ENCODE data around the gene ILK.

Gene ILK

GRCh38 chr11:6607190-6607795 is 3.7 kb downstream of the ILK start:
- DNase-seq: no peak

- DNase-seq: no peak
Measured at GRCh38 chr11:6608011-6608410, 4.4 kb downstream of the ILK start.

GRCh38 chr11:6608726-6609501 is 5.3 kb downstream of the ILK start:
- no peak for DNase-seq

- no peak for DNase-seq
Measured at GRCh38 chr11:6609502-6610015, 6.0 kb downstream of the ILK start.

- DNase-seq: no peak
Measured at GRCh38 chr11:6610591-6610990, 7.0 kb downstream of the ILK start.

- no peak for DNase-seq
Measured at GRCh38 chr11:6611092-6611962, 7.8 kb downstream of the ILK start.

- no peak for DNase-seq
Measured at GRCh38 chr11:6611963-6612212, 8.3 kb downstream of the ILK start.

GRCh38 chr11:6612213-6613041 is 8.9 kb downstream of the ILK start, which contains the start of gene TAF10:
Gene TAF10, minus strand, starts transcription at chr11:6612216. Its CDS starts 27 bp downstream, at chr11:6612189.
- peak; percentile 76 to 95 for DNase-seq

GRCh38 chr11:6613496-6613895 is 9.9 kb downstream of the ILK start:
- DNase-seq: no peak

GRCh38 chr11:6614446-6614845 is 10.9 kb downstream of the ILK start:
- no peak for DNase-seq

GRCh38 chr11:6615046-6615445 is 11.5 kb downstream of the ILK start:
- no peak for DNase-seq

- DNase-seq: no peak
Measured at GRCh38 chr11:6615882-6616585, 12.5 kb downstream of the ILK start.

- DNase-seq: no peak
Measured at GRCh38 chr11:6616596-6617250, 13.1 kb downstream of the ILK start.

GRCh38 chr11:6617315-6617781 is 13.8 kb downstream of the ILK start:
- DNase-seq: no peak

GRCh38 chr11:6618117-6619003 is 14.8 kb downstream of the ILK start:
- no peak for DNase-seq

- peak; percentile 81 for DNase-seq
Measured at GRCh38 chr11:6619004-6619745, 15.6 kb downstream of the ILK start, which contains the start of gene TPP1. Gene TPP1, minus strand, starts transcription at chr11:6619422. Its CDS starts 22 bp downstream, at chr11:6619400.

GRCh38 chr11:6620636-6621035 is 17.1 kb downstream of the ILK start:
- no peak for DNase-seq

GRCh38 chr11:6621711-6622211 is 18.2 kb downstream of the ILK start:
- DNase-seq: no peak
